Measurements from ENCODE around the gene EPB41L2.
A peak's percentile ranks its signal among the peaks of the same experiment; 100 is the strongest.

Gene EPB41L2

GRCh38 chr6:130858498-130859160 lies 204.4 kb downstream of the EPB41L2 start:
- no peak for DNase-seq

GRCh38 chr6:130858054-130858453 lies 205.0 kb downstream of the EPB41L2 start:
- DNase-seq: no peak

DNA sequence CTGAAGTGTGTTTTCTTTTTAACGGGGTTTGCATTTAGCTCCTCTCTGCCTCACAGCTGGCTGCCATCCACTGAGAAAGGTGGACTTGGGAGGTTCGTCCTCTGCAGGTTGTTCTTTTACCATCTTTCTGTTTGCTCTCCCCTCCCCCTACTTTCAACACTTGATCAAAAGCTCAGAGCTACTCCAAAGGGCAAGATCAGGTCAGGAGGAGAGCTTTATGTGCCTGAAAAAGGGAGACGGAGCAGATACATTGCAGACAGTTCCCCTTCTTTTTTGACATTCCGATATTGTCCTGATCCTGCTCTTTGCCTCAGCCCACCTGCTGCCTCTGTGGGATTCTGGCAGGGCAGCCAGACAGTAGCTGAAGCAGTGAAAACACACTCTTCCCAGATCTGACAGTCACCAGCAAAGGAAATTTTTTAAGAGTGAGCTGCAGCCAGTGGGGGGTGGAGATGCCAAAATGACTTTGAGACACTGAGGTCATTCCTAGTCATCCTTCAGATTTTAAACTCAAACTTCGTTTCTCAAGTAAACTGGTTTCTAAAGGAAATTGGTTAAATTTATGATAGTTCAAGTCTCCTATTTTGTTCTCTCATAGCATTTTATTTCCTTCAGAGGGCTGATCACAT lies 209.4 kb downstream of the EPB41L2 start:
- DNase-seq: no peak

GRCh38 chr6:130852844-130853554 lies 210.0 kb downstream of the EPB41L2 start:
- DNase-seq: no peak

GRCh38 chr6:130851026-130851425 lies 212.0 kb downstream of the EPB41L2 start:
- DNase-seq: no peak

DNA sequence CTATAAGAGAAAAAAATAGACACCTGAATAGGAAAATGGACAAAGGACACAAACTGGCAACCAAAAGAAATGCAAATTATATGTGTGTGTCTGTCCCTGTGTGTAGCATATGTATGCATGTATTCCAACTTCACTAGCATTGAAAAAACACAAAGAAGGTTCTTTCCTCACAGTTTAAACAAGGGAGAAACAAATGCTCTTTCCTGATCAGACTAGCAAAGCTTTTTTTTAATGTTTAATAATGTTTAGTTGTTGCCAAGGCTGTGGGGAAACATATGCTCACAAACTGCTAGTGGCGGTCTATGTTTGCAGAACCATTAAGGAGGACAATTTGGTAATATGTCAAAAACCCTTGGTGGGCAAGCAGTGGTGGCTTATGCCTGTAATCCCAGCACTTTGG lies 213.5 kb downstream of the EPB41L2 start:
- no peak for DNase-seq

- DNase-seq: no peak
These were observed 214.1 kb downstream of the EPB41L2 start for GRCh38 chr6:130848945-130849344.

DNA sequence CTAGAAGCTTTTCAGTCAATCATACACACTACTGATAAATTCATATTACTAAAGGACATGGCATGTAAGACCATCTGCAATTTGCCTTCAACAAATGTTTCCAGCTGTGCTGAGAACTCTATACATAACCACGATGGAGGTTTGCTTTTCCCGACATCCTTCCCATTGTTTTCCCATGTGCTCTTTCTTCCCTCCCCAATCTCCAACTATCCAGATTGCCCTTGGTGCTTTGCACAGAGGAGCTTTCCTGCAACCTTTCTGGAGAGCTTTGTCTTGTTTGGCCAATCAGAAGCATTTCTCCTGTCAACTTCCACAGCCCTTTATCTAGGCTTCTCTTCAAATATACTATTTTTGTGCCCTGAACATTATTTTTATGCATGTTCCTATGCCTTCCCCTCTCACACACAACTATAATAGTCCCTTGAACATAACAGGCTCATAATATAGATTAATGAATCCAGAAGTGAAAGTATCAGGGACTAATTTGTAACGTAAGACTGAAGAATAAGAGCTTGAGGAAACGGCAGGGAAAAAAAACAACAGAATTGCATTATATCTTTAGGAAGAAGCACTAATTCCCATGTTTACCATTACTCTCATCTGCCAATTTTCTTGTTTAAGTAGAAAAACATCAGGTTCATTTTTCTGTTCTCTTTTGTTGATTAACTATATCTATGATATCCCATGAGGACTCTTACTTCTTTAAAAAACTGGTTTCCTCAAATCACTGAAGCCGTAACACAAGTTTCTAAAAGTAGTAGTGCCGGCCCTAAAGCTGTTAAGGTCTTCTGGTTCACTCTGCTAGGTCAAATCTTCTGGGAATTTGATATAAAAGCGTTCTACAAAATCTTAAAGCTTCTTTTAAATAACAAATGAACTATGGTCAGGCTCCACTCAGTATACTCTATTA lies 215.8 kb downstream of the EPB41L2 start:
- no peak for DNase-seq

GRCh38 chr6:130846501-130846900 lies 216.5 kb downstream of the EPB41L2 start:
- no peak for DNase-seq

DNA sequence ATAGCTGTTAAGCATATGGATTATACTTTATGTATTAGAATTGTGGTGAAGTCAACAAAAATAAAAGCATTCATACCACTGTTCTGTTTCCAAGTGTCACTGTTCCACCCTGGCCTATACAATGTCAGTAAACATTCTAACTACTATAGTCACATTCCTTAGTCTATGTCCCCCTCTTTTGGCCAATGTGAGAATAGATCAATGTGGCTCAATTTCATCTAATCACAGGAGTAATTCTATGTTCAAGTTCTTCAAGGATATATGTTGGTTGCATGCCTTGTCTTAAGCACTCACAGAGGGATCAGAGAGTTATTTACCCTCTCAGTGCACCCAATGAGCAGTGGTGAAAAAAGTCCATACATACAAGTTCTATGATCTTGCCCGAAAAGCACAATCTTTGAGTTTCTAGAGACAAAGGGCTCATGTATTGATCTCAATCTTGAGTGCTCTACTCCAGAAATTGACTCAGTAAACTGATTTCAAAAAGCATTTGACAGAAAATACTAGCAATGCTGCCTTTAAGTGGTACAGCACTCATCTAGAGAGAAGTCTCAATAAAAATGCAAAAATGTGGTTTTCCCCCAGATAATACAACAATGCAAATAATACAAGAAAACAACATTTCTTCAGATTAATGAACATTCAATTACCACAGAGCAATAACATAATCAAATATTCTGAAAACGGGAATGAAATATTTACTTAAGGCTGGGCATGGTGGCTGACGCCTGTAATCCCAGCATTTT lies 219.3 kb downstream of the EPB41L2 start:
- DNase-seq: peak; percentile 10

DNA sequence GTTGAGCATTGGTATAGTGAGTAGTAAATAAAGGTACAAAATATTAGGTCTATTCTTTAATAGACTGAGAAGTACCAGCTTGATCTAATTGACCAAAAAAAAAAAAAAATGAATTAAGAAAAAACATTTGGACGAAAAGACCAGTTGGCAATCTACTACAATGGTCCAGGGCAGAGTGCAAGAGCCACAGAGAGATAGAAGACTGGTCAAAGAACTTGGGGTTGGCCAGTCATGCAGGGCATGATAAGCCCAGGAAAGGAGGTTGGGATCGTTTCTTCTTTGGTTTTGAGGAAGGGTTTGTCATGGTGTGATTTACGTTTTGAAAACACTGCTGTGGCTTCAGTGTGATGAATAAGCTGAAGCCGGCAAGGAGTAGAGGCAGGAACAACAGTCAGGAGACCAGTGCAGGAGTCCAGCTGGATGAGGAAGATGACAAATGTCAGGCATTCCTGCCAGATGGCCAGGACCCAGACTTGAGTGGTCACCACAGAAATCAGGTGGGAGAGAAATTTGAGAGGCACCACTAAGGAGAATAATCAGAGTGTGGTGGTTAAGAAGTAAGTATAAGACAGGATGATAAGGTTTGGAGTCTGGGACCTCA lies 221.8 kb downstream of the EPB41L2 start:
- no peak for DNase-seq

DNA sequence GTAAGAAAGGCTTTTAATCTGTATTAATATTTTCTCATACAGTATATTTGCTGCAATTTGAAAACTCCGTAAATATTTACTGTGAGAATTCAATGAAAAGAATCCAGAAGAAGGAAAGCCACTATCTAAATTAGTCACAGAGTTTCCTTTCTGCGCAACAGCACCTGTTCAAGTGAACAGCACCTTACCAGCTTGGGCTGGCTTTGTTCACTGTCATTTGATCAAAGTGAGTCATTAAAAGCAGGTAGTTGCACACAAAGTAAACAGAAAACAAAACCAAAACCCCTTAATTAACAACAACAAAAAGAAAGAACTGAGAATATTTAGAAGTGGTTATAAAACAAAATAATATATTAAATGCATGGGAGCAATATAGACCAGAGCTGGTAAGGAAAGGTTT lies 223.0 kb downstream of the EPB41L2 start:
- no peak for DNase-seq

DNA sequence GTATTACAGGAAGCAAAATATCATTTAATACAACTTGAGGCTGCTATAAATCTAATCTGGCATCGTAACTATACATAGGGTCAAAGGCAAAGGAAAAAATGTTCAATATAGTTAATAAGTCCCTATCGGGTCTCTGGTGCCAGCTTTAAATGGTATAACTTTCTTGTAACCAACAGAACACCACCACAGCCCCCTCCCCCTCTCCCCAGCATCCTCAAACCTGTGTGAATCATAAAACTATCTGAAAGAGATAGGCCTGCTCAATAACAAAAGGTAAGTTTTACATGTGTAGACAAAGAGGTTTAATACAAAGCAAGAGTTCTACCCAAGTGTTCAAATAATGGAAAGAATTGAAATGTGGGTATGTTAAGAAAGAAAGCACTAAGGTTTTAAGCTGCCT lies 223.7 kb downstream of the EPB41L2 start:
- DNase-seq: no peak

GRCh38 chr6:130838951-130839350 lies 224.1 kb downstream of the EPB41L2 start:
- no peak for DNase-seq

DNA sequence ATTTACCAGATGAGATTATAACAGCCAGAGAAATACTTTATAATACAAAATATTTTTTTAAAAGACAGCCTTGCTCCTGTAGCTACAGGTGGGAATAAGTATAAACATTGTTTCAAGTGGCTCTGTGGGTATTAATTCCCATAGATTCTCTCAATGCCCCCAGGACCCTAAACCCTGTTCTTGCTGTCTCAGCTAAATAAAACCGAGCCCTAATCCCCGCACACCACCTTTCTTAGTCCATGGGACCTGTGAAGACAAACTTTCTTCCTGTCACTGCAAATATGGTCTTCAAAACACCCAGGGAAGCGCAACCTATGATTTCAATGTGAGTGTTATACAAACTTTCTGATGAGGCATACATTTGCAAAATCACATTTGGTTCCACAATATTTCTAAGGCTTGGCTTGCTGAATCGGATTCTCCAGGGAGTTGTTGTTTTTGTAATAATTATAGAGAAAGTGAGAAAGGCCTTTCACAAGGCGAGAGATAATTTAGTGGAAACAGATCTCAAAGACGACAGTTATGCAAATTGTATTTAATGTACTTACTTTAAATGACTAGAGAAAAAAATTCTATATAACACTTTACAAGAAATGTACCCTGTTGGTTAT lies 224.7 kb downstream of the EPB41L2 start:
- no peak for DNase-seq

GRCh38 chr6:130837067-130837466 lies 226.0 kb downstream of the EPB41L2 start:
- no peak for DNase-seq

GRCh38 chr6:130836055-130836640 lies 226.9 kb downstream of the EPB41L2 start:
- no peak for DNase-seq

DNA sequence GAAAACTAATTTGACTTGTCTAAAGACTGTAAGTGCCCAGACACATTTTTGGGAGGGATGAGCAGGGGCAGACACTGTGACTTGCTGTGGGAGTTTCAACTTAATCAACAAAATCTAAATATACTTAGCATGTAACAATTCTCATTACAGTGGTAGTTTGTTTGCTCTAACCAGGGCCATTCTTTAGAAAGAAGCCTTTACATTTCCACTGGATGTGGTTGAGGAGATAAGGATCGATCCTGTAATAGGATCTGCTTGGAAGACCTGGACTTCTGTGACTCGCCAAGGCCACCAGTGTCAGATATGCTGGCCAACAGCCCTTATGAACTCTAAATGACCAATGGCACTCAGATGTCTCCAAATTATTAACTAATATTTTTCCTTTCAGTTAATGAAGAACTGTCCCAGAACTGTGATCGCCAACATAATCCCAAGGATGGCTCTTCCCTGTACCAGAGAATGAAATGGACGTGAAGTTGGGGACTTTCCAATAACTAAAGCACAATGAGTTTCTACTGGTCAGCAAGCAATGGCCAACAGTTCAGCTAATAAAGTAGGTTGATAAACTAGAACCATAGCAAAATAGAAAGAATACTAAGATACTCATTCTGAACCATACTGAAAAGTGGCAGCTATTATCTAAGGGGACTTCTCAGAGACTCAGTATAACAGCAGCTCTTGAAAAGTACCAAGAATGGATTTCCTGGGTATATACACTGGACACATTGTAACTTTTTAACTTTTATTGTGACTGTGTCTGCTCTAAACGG lies 228.4 kb downstream of the EPB41L2 start:
- no peak for DNase-seq

DNA sequence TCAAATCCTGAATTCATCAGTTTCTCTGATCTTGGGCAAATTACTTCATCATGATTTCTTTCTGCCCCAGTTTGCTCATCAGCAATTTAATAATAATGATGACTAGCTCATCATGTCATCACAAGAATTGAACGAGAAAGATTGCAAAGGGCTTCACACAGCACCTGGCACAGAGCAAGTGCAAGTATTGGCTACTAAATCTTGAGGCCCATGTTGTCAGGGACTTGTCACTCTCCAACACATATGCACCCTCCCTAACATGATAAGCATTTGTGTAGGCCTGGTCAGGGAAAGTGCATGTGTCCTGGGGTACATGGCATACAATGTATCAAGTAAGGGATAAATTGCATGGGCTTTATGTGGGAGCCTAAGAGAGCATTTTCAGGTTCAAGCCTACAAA lies 229.5 kb downstream of the EPB41L2 start:
- DNase-seq: no peak

DNA sequence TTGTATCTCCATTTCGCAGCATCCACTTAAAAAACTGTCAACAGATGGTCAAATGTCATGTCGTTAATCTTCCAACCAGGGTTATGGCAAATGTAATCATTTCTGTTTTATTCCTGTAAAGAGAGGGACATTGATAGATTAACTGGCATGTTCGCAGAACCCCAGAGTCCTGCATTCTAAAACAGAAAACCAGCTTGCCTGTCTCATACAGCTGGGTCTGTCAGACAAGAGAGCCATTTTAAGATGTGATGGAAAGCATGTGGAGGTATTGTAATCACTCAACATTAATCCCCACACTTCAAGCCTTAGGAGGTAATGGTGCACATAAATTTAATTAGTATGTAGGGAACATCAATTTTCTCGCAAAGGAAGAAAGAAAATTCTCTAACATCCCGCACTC lies 231.4 kb downstream of the EPB41L2 start:
- DNase-seq: no peak

All from CD4-positive, alpha-beta T cell treated with Interleukin-17A for 4 hours (primary cell).